ENCODE data around the gene CYP2D6. TPM values are rescaled to one million over a fixed set of nuclear protein-coding genes. Genes with fewer than 3 reads are reported as not detected.

Gene CYP2D6
- total and polyA plus RNA-seq, 8 donors, result 0.96 to 6.8 (median 4.5) TPM

GRCh38 chr22:42163515-42163914 is 32.9 kb upstream of the CYP2D6 start:
- intact Hi-C loops (cut with DNase I), result no loop called here
- no peaks in the 10 kb centered on the region for H3K27me3 ChIP-seq
- peaks cover 0 to 49% of the 10 kb centered on the region in 2 donors for H3K36me3 ChIP-seq
- H3K4me3 ChIP-seq, result no peak overlapping the region
- DNase-seq, result no peak
- H3K9me3 ChIP-seq, result no peaks in the 10 kb centered on the region
- H3K4me1 ChIP-seq, result no peaks in the 10 kb centered on the region
- ATAC-seq, result no peak
- no peak overlapping the region for H3K27ac ChIP-seq
- no peak for TF ChIP-seq CTCF (IDR thresholded peaks at IDR 0.05)

GRCh38 chr22:42162728-42163489 is 32.3 kb upstream of the CYP2D6 start:
- no peaks in the 10 kb centered on the region for H3K27me3 ChIP-seq

GRCh38 chr22:42160830-42161696 is 30.5 kb upstream of the CYP2D6 start:
- Histone ChIP-seq H3K4me3 (no peak overlapping the region), H3K4me1 (no peaks in the 10 kb centered on the region), H3K27ac (no peak overlapping the region), H3K27me3 (no peaks in the 10 kb centered on the region), H3K9me3 (no peaks in the 10 kb centered on the region), H3K36me3 (peaks cover 0 to 42% of the 10 kb centered on the region in 2 donors)
- TF ChIP-seq CTCF (IDR thresholded peaks at IDR 0.05), result no peak
- ATAC-seq (no peak), DNase-seq (no peak)
- intact Hi-C loops (cut with DNase I), result no loop called here

More at GRCh38 chr22:42162728-42163489, 32.3 kb upstream of the CYP2D6 start:
- Histone ChIP-seq H3K9me3 (no peaks in the 10 kb centered on the region), H3K36me3 (peaks cover 0 to 47% of the 10 kb centered on the region in 2 donors), H3K27ac (no peak overlapping the region), H3K4me3 (no peak overlapping the region), H3K4me1 (no peaks in the 10 kb centered on the region)
- no peak for ATAC-seq
- intact Hi-C loops (cut with DNase I), result no loop called here
- no peak for TF ChIP-seq CTCF (IDR thresholded peaks at IDR 0.05)
- no peak for DNase-seq

- ATAC-seq (no peak), DNase-seq (no peak)
- Histone ChIP-seq H3K27me3 (no peaks in the 10 kb centered on the region), H3K9me3 (no peaks in the 10 kb centered on the region), H3K4me3 (no peak overlapping the region), H3K27ac (no peak overlapping the region), H3K36me3 (peaks cover 0 to 40% of the 10 kb centered on the region in 2 donors), H3K4me1 (no peaks in the 10 kb centered on the region)
- intact Hi-C loops (cut with DNase I), result no loop called here
- TF ChIP-seq CTCF (IDR thresholded peaks at IDR 0.05), result no peak
Measured at GRCh38 chr22:42160251-42160650, 29.6 kb upstream of the CYP2D6 start.
